Putamen (tissue), 1 donor: ENCODE measurements around the gene PARD6B.
A peak's percentile ranks its signal among the peaks of the same experiment; 100 is the strongest.

Experiments
- DNase-seq: peaks from one replicate; pipeline ENCODE4 v3.0.0-alpha.2; 2016; ENCODE audit warnings: low spot score

PARD6B gene

DNA sequence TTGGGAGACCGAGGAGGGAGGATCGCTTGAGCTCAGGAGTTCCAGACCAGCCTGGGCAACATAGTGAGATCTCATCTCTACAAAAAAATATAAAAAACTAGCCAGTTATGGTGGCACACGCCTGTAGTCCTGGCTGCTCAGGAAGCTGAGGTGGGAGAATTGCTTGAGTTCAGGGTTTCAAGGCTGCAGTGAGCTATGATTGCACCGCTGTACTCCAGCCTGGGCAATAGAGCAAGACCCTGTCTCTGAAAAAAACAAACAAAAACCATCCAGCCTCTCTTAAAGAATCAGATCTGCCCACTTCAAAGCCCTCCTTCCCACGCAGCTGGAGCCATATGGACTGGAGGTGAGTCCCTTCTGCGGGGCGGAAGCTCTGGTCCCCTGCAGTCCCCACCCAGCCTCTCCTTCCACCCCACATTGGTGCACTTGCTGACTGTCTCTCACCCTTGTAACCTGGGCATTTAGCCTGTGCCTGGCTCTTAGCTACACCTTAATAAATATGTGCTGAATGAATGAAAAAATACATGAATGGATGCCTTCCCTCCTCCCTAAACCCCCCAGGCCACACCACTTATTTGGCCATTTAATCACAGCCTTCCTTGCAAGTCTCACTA lies 7.2 kb upstream of the PARD6B start:
- no peak for DNase-seq

GRCh38 chr20:50724851-50725723 lies 6.3 kb upstream of the PARD6B start:
- DNase-seq, result peak; percentile 88

DNA sequence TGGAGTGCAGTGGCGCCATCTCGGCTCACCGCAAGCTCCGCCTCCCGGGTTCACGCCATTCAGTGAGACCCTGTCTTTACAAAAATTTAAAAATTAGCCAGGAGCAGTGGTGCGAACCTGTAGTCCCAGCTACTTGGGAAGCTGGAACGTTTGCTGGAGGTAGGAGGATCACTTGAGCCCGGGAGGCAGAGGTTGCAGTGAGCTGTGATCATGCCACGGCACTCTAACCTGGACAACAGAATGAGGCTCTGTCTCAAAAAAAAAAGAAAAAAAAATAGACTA lies 5.7 kb upstream of the PARD6B start:
- DNase-seq, result no peak

DNA sequence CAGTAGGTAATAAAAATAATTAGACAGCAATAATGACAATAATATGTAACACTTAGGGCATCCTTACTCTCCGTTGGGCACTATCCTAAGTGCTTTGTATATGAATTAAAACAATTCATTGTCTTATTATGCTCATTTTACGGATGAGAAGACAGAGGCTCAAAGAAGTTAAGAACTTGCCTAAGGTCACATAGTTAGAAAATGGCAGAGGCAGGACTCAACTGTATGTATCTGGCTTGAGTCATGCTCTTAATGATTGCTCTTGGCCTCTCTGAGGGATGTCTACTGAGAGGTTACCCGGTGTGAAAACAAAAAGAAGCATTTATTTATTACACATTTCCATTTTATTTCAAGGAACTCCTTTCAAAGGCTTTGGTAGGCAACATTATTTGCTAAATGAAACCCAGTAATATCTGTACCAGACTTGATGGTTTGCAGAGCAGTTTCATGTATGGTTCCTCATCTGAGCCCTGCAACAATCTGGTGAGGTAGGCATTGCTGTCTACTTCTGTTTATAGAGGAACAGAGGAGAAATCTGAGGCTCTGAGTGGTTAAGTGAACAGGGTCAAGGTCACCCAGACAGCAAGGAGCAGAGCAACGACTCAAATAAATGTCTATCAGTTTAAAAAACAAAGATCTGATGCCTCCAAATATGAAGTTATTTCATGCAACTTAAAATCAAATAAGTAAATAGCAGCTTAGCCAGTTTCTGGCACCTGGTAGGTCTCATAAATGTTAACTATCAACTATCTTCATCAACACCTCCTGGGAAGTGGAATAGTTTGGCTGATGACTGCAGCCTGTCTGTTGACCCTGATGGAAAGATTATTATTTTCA lies 4.2 kb upstream of the PARD6B start:
- no peak for DNase-seq

GRCh38 chr20:50727792-50728485 lies 3.4 kb upstream of the PARD6B start:
- no peak for DNase-seq

DNA sequence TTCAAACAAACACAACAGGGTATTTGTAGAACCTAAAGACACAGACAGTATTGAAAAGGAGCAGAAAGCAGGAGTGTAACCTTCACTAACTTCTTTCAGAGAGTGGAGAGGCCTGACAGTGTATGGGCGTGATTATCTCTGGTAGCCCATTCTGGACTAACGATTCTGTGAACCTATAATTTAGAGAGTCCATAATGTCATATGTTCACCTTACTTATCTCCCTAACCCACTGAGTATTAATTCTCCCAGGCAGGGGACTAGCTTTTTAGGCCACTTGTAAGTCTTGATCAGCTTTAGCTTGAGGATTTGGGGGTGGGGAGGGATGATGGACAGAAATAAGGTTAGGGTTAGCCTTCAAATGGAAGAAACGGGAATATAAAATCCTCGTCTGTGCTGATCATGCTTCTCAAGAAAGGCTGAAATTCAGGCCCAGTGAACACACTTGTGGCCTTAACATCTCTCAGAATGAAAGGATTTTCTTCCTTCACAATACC lies 2.8 kb upstream of the PARD6B start:
- no peak for DNase-seq

GRCh38 chr20:50728981-50729874 lies 2.2 kb upstream of the PARD6B start:
- DNase-seq, result no peak

DNA sequence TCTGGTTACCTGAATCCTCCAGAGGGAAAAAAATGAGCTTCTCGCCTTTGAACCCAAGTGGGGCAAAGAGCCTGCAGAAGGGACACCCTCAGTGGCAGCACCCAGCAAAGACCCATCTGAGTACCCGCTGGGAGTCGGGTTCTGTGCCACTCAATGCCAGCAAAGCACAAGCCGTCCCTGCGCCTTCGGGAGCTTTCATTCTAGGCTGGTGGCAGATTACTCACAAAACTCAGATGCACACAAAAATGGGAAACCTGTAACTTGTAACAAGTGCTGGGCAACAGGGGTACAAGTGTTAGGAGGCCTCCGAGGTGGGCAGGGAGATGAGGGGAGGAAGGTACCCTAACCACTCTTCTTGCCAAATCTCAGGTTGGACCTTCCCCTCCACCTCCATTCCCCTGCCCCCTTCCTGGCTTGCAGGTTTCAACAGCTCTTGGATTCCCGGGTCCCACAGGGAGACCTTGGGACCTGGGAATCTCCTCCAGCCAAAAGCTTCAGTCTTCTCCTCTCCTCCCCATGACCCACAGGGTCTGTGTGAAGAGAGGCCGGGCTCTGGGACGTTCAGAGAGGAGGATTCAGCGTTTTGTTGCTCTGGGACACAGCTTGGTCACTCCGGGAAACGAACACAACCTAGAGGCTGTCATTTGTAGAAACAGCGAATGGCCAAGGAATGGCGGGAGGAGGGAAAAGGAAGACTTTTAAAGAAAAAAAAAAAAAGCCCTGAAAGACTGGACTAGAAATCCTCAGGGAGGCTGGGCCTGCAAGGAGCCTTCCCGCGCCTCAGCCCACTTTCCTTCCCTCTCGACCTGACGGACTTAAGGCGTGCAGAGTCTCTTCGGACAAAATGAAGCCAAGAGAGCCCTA lies 1.2 kb upstream of the PARD6B start:
- no peak for DNase-seq

DNA sequence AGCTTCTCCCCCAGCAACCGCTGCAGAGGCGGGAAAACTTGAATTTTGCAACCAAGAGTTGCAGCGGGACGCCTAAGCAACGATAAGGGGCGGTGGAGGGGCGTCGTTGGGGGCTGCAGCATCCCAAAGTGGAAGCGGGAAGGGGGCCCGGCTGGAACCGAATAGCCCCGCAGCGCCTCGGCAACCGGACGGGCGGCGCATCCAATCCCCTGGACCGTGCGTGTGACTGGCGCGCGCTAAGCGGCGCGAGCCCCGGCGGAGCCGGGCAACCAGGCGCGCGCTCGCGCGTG lies 670 bp upstream of the PARD6B start:
- DNase-seq, result no peak

GRCh38 chr20:50731930-50732690 lies 730 bp downstream of the PARD6B start:
- no peak for DNase-seq

GRCh38 chr20:50733644-50734349 lies 2.4 kb downstream of the PARD6B start:
- DNase-seq, result no peak

GRCh38 chr20:50734730-50735679 lies 3.6 kb downstream of the PARD6B start:
- DNase-seq, result no peak

- no peak for DNase-seq
These were observed 4.4 kb downstream of the PARD6B start for GRCh38 chr20:50735813-50736212.

DNA sequence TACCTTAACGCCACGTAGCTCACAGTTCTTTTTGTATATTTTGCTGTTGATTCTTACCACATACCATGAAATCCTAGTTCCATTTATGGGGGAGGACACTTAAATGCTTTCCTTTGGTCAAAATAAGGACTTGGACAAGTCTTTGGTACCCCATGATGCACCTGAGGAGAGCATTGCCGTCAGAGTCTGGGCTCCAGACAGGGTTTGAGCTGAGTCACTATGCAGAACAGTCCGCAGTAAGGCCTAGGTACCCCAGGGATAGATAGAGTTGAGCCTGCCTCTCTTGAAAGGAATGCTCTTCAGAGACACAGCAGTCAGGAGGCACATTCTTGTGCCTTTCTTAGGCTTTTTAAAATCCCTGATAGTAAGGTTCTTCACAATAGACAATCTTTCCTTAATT lies 6.0 kb downstream of the PARD6B start:
- DNase-seq, result no peak

GRCh38 chr20:50743087-50743486 lies 11.7 kb downstream of the PARD6B start:
- DNase-seq, result no peak

DNA sequence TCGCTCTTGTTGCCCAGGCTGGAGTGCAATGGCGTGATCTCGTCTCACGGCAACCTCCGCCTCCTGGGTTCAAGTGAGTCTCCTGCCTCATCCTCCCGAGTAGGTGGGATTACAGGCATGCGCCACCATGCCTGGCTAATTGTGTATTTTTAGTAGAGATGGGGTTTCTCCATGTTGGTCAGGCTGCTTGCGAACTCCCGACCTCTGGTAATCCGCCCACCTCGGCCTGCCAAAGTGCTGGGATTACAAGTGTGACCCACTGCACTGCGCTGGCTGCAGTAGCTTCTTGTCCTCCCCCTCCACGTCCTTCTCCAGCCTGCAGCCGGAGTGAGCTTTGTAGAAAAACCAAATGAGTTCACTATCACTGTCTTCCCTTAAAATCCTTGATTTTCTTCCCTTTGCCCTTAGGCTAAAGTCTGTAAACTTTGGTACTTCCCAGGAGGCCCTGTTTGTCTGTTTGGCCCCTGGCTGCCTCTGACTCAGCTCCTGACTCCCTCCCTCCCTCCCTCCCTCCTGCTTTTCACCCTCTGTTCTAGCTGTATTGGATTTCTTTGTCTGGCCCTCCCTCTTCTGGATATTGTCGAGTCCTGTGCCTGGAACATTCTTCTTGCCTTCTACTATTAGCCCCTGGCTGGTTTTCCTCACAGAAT lies 12.9 kb downstream of the PARD6B start:
- no peak for DNase-seq

DNA sequence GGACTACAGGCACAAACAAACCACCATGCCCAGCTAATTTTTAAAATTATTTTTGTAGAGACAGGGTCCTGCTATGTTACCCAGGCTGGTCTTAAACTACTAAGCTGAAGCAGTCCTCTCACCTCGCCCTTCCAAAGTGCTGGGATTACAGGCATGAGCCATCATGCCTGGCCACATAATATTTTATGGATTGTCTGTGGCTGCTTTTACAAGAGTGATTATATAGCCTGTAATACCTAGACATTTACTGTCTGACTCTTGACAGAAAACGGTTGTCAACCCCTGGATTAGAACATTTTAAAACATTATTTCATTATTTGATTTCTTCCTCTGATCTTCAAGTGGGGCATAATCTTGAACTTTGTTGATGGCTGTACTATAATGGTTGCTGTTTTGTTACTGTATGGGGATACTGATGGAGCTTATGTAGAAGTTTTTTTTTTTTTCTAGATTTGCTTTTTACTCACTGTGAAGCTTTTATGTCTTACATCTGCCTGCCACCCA lies 14.3 kb downstream of the PARD6B start:
- no peak for DNase-seq
